Subcutaneous adipose tissue (tissue), 4 donors: ENCODE data around the gene AFAP1L2. TPM values are rescaled to one million over a fixed set of nuclear protein-coding genes. Genes with fewer than 3 reads are reported as not detected.

Experiments
- total RNA-seq, 4 donors: library from RNA; depleted of rRNA; stranded (reverse); fragments of >200 nt; gene quantifications; one replicate each; pipeline ENCODE4 v1.1.0, GENCODE V29; 2016
- TF ChIP-seq, protein P1 (sequence below): fragments of 450-650 bp; IDR thresholded peaks from one replicate; pipeline ENCODE4 v1.5.1; 2016; ENCODE audit warnings: low read depth, mild to moderate bottlenecking, control low read depth, antibody characterized with exemption, moderate library complexity

The AFAP1L2 gene
- total RNA-seq, 4 donors from 2014 or later = 2.7 to 11.3 (median 4.8) TPM

GRCh38 chr10:114352653-114353298 lies 51.5 kb downstream of the AFAP1L2 start:
- TF ChIP-seq, protein P1, sequence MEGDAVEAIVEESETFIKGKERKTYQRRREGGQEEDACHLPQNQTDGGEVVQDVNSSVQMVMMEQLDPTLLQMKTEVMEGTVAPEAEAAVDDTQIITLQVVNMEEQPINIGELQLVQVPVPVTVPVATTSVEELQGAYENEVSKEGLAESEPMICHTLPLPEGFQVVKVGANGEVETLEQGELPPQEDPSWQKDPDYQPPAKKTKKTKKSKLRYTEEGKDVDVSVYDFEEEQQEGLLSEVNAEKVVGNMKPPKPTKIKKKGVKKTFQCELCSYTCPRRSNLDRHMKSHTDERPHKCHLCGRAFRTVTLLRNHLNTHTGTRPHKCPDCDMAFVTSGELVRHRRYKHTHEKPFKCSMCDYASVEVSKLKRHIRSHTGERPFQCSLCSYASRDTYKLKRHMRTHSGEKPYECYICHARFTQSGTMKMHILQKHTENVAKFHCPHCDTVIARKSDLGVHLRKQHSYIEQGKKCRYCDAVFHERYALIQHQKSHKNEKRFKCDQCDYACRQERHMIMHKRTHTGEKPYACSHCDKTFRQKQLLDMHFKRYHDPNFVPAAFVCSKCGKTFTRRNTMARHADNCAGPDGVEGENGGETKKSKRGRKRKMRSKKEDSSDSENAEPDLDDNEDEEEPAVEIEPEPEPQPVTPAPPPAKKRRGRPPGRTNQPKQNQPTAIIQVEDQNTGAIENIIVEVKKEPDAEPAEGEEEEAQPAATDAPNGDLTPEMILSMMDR = no peak

GRCh38 chr10:114350751-114351150 lies 53.6 kb downstream of the AFAP1L2 start:
- TF ChIP-seq, protein P1 = no peak

GRCh38 chr10:114349522-114350215 lies 54.6 kb downstream of the AFAP1L2 start:
- TF ChIP-seq, protein P1 = no peak

DNA sequence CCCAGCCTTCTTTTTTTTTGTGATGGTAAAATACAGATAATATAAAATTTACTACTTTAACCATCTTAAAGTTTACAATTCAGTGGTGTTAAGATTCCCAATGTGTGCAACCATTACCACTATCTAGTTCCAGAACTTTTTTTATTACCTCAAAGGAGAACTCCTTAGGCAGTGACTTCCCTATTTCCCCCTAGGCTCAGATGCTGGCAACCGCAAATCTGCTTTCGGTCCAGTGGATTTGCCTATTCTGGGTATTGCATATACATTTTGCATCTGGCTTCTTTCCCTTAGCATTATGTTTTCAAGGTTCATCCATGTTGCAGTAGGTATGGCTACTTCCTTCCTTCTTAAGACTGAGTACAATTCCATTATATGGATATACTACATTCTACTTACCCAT lies 56.5 kb downstream of the AFAP1L2 start:
- TF ChIP-seq, protein P1 = no peak

- TF ChIP-seq, protein P1 = no peak
Observed at GRCh38 chr10:114347241-114347640, 57.1 kb downstream of the AFAP1L2 start.

DNA sequence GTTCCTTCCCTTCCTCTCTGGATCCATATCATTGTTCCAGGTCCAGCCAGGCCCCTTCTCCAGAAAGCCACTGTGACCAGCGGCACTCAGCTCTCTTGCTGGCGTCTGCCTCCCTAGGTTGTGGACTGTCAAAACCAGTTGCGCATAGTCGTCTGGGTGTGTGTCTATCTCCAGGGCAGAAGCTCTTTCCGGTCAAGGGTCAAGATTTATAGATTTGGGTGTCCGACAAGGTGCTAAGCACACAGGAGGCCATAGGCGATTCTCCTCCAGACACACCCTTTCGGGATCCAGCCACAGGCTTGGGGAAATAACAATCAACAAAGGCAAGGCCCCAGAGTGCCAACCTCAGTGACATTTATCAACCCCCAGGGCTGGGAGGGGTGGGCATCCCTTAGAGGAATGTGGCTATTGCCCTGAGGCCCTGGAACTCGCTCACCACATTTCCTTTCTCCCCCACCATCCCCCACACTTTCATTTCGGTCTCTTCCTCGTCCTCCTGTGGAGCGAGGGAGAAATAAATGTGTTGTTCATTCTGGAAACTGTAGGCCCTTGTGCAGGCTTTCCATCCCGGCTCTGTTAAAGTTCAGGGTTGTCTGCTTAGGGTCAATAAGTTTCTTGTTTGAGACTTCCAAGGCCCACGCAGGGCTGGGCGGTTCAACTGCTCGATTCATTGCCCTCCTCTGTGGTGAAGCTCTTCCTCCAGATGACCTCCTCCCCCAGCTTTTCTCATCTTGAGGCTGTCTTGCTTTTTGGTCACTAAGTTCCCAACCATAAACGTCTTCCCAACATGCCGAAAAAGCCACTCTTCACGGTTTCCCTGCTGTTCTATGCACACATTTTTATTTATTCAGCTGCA lies 57.9 kb downstream of the AFAP1L2 start:
- TF ChIP-seq, protein P1 = no peak

- TF ChIP-seq, protein P1 = no peak
Observed at GRCh38 chr10:114345701-114346100, 58.6 kb downstream of the AFAP1L2 start.
